Measurements from ENCODE around the gene SETSIP. TPM values are rescaled to one million over a fixed set of nuclear protein-coding genes. Genes with fewer than 3 reads are reported as not detected.

Gene SETSIP
- total RNA-seq, 2 experiments from 2014 or later: 0.47 TPM; not detected in 1

DNA sequence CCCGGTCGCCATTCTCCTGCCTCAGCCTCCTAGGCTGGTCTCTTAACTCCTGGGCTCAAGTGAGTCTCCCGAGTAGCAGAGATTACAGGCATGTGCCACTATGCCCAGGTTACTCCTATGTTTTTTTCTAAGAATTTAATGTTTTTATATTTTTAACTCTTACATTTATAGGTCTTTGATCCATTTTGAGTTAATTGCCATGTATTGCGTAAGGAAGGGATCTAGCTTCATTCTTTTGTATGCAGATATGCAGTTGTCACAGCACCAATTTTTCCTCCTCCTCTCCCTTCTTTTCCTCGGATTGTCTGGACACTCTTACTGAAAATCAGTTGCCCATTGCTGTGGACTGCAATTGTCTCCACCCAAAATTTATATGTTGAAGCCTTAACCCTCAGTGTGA lies 16.4 kb upstream of the SETSIP start:
- ChIA-PET CTCF (no interaction called here), POLR2A (no interaction called here)
- Mint-ChIP-seq H3K9me3 (no peaks in the 10 kb centered on the region), H3K4me3 (no peak overlapping the region), H3K4me1 (ENCODE audit: low read depth) (no peaks in the 10 kb centered on the region), H3K36me3 (ENCODE audit: low read depth) (peaks cover 6% of the 10 kb centered on the region), H3K27me3 (no peaks in the 10 kb centered on the region), H3K27ac (no peak overlapping the region)
- intact Hi-C loops (cut with micrococcal nuclease): no loop called here
- ATAC-seq (no peak), DNase-seq (no peak)
- TF ChIP-seq, protein P1, sequence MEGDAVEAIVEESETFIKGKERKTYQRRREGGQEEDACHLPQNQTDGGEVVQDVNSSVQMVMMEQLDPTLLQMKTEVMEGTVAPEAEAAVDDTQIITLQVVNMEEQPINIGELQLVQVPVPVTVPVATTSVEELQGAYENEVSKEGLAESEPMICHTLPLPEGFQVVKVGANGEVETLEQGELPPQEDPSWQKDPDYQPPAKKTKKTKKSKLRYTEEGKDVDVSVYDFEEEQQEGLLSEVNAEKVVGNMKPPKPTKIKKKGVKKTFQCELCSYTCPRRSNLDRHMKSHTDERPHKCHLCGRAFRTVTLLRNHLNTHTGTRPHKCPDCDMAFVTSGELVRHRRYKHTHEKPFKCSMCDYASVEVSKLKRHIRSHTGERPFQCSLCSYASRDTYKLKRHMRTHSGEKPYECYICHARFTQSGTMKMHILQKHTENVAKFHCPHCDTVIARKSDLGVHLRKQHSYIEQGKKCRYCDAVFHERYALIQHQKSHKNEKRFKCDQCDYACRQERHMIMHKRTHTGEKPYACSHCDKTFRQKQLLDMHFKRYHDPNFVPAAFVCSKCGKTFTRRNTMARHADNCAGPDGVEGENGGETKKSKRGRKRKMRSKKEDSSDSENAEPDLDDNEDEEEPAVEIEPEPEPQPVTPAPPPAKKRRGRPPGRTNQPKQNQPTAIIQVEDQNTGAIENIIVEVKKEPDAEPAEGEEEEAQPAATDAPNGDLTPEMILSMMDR (IDR thresholded peaks at IDR 0.05): no peak

DNA sequence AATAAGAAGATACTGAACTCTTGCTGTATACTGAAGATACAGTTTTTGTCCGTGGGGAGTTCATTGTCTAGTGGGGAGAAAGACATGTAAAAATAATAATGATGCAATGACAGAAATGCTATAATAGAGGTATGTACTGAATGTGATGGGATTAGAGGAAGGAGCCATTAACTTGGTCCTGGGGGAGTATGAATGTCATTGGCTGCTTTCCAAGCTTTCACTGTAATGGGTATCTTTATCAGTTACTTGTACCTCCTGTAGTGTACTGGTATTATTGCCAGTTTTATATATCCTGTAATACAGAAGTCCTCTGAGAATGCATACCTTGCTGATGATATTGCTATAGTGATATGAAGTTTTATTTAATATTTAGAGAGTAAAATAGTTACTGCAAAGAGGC lies 12.3 kb upstream of the SETSIP start:
- H3K36me3 Mint-ChIP-seq (ENCODE audit: low read depth): peaks cover 17% of the 10 kb centered on the region
- intact Hi-C loops (cut with micrococcal nuclease): no loop called here
- ATAC-seq (no peak), DNase-seq (no peak)
- no peaks in the 10 kb centered on the region for H3K4me1 Mint-ChIP-seq (ENCODE audit: low read depth)
- no peak overlapping the region for H3K27ac Mint-ChIP-seq
- ChIA-PET CTCF (no interaction called here), POLR2A (no interaction called here)
- H3K9me3 Mint-ChIP-seq: peaks cover 8% of the 10 kb centered on the region
- H3K27me3 Mint-ChIP-seq: no peaks in the 10 kb centered on the region
- H3K4me3 Mint-ChIP-seq: no peak overlapping the region
- TF ChIP-seq, protein P1 (IDR thresholded peaks at IDR 0.05): no peak

DNA sequence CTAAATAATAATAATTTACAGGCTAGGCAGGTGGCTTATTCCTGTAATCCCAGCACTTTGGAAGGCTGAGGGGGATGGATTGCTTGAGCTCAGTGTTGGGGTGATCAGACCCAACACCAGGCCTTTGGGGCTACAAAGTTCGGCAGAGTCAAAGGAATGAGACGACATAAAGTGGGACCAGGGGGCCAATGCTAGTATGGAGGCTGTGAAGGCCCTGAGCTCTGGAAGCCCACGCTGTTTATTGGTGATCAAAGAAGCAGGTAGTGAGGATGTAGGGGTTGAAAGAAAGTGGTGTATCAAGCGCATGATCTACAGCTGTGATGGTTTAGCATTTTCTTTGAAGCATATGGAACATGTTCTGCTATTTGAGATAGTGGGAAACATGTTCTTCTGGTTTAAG lies 10.5 kb upstream of the SETSIP start:
- DNase-seq (no peak), ATAC-seq (no peak)
- CTCF ChIA-PET: interaction anchor here (1.5 kb wide), 1 partner anchor 14 kb away, joined by 3 read pairs; no protein-coding TSS in a partner anchor
- Mint-ChIP-seq H3K4me3 (no peak overlapping the region), H3K9me3 (peaks cover 8% of the 10 kb centered on the region), H3K4me1 (ENCODE audit: low read depth) (peaks cover 2% of the 10 kb centered on the region), H3K27me3 (no peaks in the 10 kb centered on the region), H3K36me3 (ENCODE audit: low read depth) (peaks cover 17% of the 10 kb centered on the region), H3K27ac (no peak overlapping the region)
- TF ChIP-seq, protein P1 (IDR thresholded peaks at IDR 0.05): no peak
- POLR2A ChIA-PET: no interaction called here
- intact Hi-C loops (cut with micrococcal nuclease): no loop called here

- POLR2A ChIA-PET: no interaction called here
- no peak overlapping the region for H3K4me3 Mint-ChIP-seq
- H3K4me1 Mint-ChIP-seq (ENCODE audit: low read depth): peaks cover 5% of the 10 kb centered on the region
- peaks cover 8% of the 10 kb centered on the region for H3K9me3 Mint-ChIP-seq
- peaks cover 17% of the 10 kb centered on the region for H3K36me3 Mint-ChIP-seq (ENCODE audit: low read depth)
- H3K27me3 Mint-ChIP-seq: no peaks in the 10 kb centered on the region
- no peak overlapping the region for H3K27ac Mint-ChIP-seq
- no peak for DNase-seq
- CTCF ChIA-PET: no interaction called here
- ATAC-seq: no peak
- intact Hi-C loops (cut with micrococcal nuclease): no loop called here
- TF ChIP-seq, protein P1 (IDR thresholded peaks at IDR 0.05): no peak
Measured at GRCh38 chr1:92084651-92085050, 9.4 kb upstream of the SETSIP start.

DNA sequence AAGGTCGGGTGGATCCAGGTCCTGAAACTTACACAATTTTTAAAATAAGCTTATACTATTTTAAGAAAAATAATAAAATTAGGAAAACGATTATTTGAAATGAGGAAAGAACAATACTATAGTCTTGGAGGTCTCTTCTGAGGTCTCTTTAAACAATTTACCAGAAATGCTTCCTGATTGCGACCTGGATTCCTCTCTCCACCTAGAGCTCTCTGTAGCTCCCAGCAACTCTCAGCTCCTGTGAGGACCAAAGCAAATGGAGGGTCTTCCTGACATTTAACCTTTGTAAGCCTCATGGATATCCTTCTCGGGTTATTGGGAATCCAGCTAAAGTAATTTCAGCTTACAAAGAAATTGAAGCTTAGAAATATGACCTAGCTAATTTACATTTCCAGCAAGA lies 5.8 kb upstream of the SETSIP start:
- DNase-seq (no peak), ATAC-seq (no peak)
- Mint-ChIP-seq H3K27me3 (no peaks in the 10 kb centered on the region), H3K4me1 (ENCODE audit: low read depth) (peaks cover 5% of the 10 kb centered on the region), H3K9me3 (peaks cover 6% of the 10 kb centered on the region), H3K27ac (no peak overlapping the region), H3K36me3 (ENCODE audit: low read depth) (peaks cover 10% of the 10 kb centered on the region), H3K4me3 (peak overlapping the region; percentile 92)
- TF ChIP-seq, protein P1 (IDR thresholded peaks at IDR 0.05): no peak
- ChIA-PET POLR2A (interaction anchor here (0.9 kb wide), 1 partner anchor 15 kb away, joined by 3 read pairs; no protein-coding TSS in a partner anchor), CTCF (interaction anchor here (0.6 to 1.6 kb wide), 6 partner anchors 13 to 405 kb away, joined by 3 to 5 read pairs (median 3); partner anchors contain the start of gene GLMN)
- intact Hi-C loops (cut with micrococcal nuclease): no loop called here

Measured in activated CD8-positive, alpha-beta T cell treated with anti-CD3 and anti-CD28 coated beads for 36 hours (primary cell).